Measurements from ENCODE around the gene ASPG.

GRCh38 chr14:104116756-104117340 is 31.3 kb downstream of the ASPG start:
- TF ChIP-seq CTCF (IDR thresholded peaks at IDR 0.05) (no peak), EZH2 (IDR thresholded peaks at IDR 0.05) (no peak)

All from neural progenitor cell (in vitro differentiated cells).